Fibroblast of villous mesenchyme (primary cell): ENCODE data around the gene JAKMIP3. TPM values are rescaled to one million over a fixed set of nuclear protein-coding genes. Genes with fewer than 3 reads are reported as not detected.

ENCODE experiments used
- DNase-seq: peaks from one replicate; pipeline ENCODE4 v3.0.0-alpha.2; 2010; ENCODE audit warnings: low read depth
- H3K4me3 ChIP-seq: 2 replicates; pipeline ENCODE4 v1.5.1; 2011; ENCODE audit warnings: low read depth, mild to moderate bottlenecking, low read length
- CTCF ChIP-seq: IDR thresholded peaks from 2 replicates; pipeline ENCODE4 v1.5.1; 2012; ENCODE audit warnings: low read depth, mild to moderate bottlenecking, low read length; ENCODE audit not compliant: insufficient read depth
- total RNA-seq: library from RNA; depleted of rRNA; stranded (reverse); fragments of >200 nt; gene quantifications from 2 replicates; pipeline ENCODE4 v1.2.3, GENCODE V29; 2012

JAKMIP3 gene
- total RNA-seq, 1 donor, result 0.43 TPM

- no peak for DNase-seq
- no peak overlapping the region for H3K4me3 ChIP-seq
- TF ChIP-seq CTCF, result no peak
Measured at GRCh38 chr10:132105302-132105995, 39.7 kb downstream of the JAKMIP3 start.

GRCh38 chr10:132106431-132106830 lies 40.7 kb downstream of the JAKMIP3 start:
- no peak for DNase-seq
- no peak for TF ChIP-seq CTCF
- H3K4me3 ChIP-seq, result no peak overlapping the region

DNA sequence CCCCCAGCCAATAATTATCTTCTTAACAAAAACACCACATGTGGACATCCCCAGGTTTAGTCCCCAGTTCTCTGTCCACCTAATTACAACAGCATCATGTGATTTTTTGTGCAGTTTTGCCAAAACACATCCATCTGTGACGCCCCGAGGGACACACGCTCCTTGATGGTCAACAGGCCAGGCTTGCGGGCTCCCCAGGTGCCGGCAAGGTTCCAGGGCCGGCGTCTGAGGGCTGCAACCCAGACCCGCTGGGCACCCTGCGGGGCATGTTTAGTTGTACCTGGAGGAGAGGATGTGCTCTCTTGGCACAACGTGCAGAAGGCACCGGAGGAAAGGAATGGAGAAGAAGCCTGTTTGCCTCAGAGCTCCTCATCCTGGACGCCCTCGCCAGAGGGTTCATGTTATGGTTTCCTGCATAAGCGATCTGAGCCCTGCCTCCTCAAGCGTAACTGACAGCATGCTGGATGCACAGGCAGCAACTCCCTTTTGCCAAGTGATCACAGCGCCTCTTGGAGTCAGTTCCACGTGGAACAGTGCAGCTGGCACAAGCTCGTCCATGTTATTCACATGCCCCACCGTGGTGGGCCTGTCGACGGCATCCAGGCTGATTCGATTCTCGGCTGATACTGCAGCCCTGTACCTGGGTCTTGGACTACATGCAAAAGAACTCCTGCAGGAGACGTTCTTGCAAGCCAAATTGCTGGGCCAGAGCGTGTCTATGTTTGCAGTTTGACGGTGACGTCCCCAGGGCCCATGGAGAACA lies 41.6 kb downstream of the JAKMIP3 start:
- H3K4me3 ChIP-seq, result no peak overlapping the region
- DNase-seq, result no peak
- no peak for TF ChIP-seq CTCF

- H3K4me3 ChIP-seq, result no peak overlapping the region
- no peak for DNase-seq
- no peak for TF ChIP-seq CTCF
Measured at GRCh38 chr10:132107949-132108877, 42.5 kb downstream of the JAKMIP3 start.

DNA sequence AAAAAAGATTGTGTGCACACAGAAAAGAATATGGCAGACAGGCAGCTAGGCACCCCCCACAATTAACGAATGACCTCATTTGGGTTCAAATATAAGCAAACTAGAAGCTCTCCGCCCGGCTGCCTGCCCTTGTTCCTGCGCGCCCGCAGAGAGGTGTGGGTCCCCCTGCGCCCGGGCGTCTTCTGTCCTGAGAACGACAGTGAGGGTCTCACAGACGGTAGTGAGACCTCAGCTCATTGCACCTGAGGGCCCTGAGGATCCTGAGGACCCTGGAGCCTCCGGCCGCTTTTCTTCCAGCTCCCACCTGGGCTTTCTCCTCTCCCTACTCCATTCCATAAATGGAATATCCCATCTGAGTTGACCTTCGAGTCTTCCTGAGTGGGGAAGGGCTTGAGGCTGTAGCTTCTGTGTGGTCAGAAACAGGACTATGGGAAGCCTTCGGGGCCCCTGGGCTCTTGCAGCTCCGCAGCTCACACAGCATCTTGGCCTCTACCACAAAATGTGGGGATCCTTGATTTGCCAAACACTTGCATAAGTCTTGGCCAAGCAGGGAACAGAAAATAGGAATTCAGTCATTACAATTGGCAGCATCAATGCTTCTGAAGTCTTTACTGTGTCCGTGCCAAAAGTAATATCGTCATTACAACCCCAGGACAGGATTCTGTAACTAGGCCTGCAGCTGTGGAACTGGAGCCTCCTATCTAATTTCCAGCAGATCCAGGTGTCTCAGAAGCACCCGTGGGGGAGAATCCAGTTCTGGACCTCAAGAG lies 43.8 kb downstream of the JAKMIP3 start:
- no peak overlapping the region for H3K4me3 ChIP-seq
- no peak for TF ChIP-seq CTCF
- DNase-seq, result no peak

- TF ChIP-seq CTCF, result no peak
- no peak for DNase-seq
- no peak overlapping the region for H3K4me3 ChIP-seq
Measured at GRCh38 chr10:132110111-132110521, 44.4 kb downstream of the JAKMIP3 start.
